HG03442 (cell line): ENCODE results near the gene SHROOM3.
A peak's percentile ranks its signal among the peaks of the same experiment; 100 is the strongest.

Source experiments
- ATAC-seq: cut with Tn5 transposase; IDR thresholded peaks from one replicate; pipeline ENCODE4 v1.9.1; 2021; ENCODE audit warnings: mild to moderate bottlenecking, moderate library complexity; ENCODE audit not compliant: unreplicated experiment

Gene SHROOM3

DNA sequence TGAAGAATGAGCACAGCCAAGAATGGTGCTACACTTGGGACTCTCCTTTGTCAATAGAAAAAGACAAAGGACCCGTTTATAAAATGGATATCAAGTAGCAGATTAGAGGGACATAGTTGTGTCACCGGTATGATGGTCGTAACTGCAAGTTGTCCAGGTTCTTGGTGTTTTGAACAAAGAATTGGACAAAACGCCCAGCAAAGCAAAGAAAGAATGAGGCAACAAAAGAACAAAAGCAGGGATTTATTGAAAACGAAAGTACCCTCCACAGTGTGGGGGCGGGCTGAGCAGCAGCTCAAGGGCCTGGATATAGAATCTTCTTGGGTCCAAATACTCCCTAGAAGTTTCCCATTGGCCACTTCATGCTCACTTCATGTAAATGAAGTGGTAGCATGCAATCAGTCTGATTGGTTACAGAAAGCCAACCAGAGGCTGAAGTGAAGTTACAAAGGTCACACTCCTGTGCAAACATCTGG is 54.7 kb downstream of the SHROOM3 start:
- ATAC-seq, result no peak

DNA sequence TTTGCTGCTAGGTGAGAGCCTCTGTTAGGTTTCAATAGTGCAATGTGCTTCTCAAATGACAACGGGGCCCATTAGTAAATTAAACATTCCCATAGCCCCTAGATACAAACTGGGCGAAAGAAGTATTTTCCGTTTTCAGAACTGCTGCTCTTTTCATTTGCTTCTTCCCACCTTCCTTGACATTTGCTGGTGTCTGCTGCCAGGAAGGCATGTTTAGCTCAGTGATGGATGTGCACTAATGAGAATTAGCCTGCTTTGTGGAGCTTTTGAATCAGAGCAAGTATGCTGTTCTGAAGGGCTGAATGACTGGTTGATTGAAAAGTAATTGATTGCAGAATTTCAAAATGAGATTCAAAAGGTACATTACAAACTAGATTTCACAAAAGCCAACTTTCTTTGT is 57.0 kb downstream of the SHROOM3 start:
- no peak for ATAC-seq

DNA sequence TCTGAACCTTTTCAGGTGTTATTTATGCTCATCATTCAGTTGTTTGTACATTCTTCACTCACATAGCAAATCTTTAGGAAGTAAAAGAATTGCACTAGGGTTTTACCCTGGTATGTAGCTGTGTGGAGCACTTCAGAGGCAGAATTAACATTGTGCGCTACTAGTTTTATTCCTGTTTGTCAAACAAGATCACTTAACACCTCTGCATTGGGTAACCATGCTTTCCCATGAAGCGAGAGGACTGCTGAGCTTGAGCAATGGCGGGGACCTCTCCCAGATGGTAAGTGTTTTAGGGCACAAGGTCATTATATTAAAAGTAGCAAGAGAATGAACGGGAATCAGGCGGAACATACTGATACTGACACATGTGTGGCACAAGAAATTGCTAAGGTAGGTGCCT is 59.2 kb downstream of the SHROOM3 start:
- ATAC-seq, result no peak

DNA sequence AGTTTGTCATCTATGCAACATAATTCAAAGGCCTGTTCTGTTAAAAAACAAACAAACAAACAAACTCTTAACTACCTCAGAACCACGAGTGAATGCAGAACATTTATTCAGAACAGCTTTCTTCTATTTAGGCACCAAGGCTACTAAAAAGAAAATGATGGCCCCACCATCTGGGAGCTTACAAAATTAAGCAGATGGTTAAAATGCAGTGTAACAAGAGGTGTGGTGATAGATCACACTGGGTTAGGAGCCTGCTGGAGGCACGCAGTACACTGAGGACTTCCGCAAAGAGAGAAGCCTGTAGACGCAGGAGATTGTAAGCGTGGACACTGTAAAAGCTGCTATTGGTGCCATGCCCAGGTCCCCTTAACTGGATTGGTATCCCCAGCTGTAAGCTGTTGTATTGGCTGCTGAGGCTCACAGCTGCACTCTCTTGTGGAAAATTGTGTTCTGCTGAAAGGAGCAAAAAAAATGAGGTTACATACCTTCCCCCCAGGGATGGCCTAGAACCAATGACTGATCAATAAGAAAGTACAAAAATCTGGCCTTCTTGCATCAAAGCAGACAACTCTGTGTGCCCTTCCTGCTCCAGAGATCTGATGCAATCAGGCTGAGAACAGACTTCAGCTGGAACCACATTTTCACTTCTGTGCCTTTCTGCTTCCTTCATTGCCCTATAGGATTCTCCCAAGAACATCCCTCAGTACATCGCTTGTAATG is 60.0 kb downstream of the SHROOM3 start:
- ATAC-seq, result no peak

DNA sequence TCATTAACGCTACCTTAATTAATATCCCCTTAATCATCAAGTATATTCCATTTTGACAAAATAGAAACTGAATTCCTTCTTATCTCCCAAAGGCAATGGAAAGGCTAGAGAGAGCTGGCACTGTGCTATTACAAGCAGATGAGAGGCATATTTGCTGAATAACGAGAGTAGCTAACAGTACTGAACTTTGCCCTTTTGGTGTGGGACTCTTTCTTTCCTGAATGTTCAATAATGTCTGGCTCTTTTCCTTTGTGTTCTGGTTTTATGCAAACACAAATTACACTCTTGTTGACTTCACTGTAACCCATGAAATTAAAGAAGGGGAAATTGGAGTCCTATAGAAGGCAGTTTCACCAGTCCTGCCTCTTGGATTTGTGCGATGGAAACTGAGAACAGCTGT is 63.5 kb downstream of the SHROOM3 start:
- no peak for ATAC-seq

DNA sequence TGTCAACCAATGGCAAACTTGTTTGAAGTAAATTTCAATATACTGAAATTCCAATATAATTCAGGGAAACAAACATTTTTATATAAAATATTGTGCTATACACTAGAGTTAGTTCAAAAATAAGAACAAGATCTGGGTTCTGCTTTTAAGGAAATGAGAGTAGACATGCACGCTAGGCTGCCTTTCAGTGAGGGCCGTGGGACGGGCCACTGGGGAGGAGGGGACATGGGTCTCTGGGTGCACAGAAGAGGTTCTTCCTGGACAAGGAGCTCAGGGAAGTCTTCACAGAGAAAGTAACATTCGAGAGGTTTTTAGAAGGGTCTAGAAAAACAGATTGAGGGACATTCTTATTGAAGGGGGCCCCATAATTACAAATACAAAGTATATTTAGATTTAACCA is 64.4 kb downstream of the SHROOM3 start:
- no peak for ATAC-seq

DNA sequence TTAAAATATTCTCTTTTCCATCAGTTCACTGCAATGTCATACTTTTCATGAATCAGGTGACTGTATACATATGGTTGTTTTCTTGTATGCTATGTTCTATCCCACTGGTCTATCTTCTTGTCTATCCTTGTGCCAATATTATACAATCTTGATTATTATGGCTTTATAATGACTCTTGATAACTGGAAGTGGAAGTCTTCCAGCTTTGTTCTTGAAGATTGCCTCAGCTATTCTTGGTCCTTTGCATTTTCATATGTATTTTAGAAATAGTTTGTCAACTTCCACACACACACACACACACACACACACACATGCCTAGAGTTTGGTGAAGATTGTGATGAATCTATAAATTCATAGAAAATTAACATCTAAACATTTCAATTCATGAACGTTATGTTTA is 67.9 kb downstream of the SHROOM3 start:
- no peak for ATAC-seq

DNA sequence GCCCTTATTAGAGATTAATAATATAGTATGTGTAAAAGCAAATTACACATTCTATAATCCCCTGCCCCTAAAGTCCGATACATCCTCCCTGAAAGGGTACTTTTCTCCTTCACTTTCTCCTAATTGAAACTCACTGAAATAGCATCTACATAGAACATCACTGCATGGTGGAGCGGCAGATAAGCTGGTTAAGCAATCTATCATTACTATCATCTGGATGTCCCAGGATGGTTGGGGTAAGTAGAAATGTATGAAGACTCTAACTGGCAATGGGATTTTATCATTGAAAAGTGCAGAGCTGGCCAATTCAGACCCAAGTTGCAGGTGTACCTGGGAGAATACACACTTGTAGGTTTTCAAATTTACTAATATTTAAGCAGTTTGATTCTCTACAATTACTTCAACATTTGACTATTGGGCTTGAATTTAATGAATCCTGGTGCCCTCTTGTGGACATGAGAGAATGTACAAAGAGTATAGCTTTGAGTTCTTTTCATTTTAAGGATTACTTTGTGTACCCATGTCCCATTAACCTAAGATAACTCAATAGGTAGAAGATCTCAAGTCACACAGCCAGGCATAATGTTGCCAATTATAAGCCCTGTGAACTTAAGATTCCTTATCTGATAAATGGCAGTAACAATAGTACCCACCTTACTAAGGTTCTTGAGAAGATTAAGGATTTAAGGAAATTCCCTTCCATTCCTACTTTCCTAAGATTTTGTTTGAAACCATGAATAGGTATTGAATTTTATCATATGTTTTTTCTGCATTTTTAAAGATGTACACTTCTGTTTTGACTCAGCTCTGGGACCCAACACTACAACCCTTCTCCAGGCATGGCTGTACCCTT is 69.8 kb downstream of the SHROOM3 start:
- no peak for ATAC-seq

DNA sequence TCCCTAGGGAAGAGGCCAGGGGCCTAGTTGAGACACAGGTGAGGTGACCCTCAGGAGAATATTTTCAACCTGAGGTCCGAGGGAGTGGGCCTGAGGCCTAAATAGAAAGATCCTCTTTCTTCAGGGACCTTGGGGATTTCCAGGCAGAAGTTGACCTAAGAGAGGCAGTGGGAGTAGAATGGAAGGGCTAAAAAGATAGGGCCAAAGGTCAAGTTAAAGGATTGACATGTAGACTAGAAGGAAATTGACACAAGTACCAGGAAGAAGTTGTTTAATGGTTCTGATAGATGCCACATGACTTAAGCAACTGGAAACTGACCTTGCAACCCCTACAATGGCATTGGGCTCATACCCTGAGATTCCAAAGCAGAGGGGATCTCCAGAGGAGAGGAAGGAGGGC is 76.9 kb downstream of the SHROOM3 start:
- no peak for ATAC-seq

DNA sequence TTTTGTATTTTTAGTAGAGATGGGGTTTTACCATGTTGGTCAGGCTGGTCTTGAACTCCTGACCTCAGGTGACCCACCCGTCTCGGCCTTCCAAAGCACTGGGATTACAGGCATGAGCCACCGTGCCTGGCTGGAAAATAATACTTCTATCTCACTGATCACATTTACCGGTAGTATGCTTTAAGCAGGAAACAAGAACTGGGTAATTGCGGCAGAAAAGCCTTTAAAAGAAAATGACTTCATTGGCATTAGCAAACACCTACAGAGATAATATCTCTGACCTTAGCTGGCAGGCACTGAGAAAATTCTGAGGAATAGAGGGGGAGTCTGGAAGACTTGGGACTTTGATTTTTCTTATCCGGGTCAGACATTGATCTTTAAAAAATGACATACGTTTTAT is 78.5 kb downstream of the SHROOM3 start:
- ATAC-seq, result no peak

DNA sequence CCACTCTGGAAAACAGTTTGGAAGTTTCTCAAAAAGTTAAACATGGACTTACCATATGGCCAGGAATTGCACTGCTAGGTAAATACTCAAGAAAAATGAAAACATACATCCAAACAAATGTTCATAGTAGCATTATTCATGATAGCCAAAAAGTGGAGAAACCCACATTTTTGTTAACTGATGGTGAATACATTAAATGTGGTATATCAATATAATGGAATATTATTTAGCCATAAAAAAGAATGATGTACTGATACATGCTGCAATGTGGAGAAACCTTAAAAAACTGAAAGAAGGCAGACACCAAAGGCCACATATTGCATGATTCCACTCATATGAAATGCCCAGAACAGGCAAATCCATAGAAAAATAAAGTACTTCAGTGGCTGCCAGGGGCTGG is 79.1 kb downstream of the SHROOM3 start:
- no peak for ATAC-seq

DNA sequence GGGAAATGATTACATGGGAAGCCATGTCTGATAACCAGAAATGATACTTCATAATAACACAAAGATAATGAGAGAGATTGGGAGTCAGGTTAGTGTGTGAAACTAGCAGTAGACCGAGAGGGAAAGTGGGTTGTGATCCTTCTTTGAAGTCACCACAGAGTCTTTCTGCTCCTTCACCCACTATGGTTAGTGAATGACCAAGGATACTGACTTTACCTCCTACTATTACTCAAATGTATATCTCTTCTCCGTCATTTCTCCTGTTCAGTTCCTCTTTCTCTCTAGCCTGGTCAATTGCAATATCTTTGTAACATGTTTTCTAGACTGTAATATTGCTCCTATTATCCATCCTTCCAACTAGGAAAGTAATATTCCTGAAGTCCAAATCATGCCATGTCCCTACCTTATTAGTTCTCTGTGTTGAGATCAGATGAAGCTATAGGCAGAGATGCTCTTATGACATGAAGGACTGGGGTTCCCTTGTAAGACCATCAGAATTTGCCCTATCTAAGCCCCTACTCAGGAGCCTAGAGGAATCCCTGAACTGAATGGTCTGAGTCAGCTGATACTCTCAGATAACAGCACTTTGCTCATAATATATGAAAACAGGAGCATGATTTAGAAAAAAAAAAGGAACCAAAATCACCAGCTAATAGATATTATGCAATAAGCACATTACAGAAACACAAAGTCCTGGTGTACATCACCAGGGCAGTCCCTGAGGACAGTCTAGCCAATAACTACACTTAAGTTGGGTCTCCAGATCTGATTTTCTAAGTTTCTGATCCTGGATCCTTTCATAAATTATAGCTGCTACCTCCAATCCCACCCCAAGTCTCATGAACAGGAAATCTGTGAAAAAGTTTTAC is 81.2 kb downstream of the SHROOM3 start:
- ATAC-seq, result peak; percentile 91

DNA sequence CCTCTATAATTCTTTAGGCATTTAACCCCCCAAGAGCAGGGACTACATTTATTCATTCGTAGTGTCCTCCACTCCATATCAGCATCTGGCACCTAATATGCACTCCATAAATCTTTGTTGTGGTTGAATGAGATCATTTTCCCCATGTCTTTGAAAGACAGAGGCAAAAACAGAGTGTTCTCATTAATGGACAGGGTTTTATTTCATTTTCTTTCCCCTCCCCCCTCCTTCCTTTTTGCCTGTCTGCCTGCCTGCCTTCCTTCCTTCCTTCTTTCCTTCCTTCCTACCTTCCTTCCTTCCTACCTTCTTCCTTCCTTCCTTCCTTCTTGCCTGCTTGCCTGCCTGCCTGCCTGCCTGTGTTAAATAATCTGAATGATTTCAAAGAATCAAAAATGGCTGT is 83.2 kb downstream of the SHROOM3 start:
- no peak for ATAC-seq

DNA sequence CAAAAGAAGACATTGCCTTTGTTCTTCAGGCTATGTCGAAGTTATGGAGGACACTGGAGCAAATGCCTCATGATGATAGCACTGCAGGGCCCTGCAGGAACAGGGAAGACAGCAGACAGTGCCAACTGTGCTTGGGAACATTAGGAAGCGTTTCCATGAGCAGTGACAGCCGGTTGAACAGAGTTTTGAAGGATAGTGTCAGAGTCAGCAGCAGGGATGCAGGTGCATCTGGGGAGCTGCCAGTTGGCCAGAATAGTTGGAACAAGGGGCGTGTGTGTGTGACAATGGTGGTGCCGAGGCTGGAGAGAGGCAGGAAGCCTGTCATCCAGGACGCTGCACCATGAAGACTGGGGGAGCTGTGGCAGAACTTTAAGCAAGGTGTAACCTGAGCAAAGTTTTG is 88.6 kb downstream of the SHROOM3 start:
- ATAC-seq, result no peak

DNA sequence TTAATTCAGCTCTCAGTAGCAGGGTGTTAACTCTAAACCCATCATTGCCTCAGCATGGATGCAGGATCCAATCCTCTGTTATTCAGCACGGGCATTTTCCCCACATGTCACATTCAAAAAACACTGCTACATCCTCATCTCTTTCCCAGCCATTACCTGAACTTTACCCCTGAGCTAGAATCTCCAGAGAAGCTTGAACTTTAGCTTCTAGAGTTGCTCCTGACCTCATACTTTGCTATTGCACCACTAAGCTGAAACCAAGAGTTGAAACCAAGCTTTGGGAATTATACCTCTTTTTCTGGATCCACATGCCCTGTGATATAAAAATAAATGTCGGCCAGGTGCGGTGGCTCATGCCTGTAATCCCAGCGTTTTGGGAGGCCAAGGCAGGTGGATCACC is 90.7 kb downstream of the SHROOM3 start:
- ATAC-seq, result no peak

DNA sequence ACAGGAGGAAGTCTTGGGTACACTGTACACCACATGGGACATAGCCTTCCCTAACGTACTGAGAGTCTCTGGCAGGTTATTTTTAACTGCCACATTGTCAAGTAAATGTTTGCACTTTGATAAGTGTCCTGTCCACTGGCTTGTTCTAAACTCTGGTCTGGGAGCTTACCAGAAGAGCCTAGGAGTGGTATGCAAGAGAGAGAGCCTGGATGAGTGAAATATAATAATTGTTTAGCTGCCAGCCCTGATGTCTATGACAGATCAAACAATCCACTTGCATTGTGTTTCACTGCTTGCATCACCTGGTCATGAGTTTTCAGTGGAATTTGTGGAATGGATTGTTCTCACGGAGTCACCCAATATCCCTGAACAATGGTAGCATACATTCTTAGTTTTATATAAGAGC is 91.6 kb downstream of the SHROOM3 start:
- no peak for ATAC-seq

DNA sequence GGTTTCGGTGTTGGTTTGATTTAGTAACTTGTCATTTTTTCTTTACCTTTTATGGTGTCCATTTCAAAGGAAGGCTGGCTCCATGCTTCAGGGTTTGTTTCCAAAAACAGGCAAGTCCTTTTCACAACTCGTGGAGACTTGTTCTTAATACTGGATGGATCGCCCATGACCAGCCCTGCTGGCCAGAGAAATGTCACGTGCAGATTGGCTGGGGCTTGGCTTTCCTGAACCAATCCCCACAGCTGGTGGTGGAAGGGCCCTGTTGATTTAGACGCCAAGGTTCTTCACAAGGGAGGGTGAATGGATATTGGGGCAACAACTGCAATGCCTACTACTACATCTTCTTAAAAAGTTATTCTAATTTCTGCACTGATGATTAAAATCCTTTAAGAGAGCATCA is 92.6 kb downstream of the SHROOM3 start:
- ATAC-seq, result no peak

DNA sequence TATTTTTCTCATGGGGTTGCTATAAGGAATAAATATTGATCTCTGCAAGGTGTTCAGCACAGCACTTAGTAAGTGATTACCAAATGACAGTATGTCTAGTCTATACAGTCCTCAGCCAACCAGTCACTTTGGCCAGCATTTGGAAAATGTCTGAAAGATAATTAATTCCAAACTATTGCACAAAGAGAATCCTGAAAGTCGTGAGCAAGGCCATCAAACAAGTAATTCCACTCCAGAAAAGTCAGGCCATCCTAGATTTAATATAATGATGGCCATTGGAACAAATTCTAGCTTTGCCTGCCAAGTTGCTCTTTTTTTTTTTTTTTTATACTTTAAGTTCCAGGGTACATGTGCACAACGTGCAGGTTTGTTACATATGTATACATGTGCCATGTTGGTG is 96.6 kb downstream of the SHROOM3 start:
- no peak for ATAC-seq

DNA sequence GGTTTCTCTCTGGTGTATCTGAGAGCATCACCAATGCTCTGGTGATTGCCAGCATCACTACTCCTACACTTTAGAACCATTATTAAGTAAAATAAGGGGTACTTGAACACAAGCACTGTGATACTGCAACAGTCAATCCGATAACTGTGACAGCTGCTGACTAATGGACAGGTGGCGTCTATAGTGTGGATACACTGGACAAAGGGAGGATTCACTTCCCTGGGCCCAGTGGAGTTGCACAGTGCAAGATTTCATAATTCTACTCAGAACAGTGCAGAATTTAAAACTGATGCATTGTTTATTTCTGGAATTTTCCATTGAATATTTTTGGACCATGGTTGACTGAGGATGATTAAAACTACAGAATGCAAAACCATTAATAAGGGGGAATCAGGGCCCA is 97.8 kb downstream of the SHROOM3 start:
- no peak for ATAC-seq

DNA sequence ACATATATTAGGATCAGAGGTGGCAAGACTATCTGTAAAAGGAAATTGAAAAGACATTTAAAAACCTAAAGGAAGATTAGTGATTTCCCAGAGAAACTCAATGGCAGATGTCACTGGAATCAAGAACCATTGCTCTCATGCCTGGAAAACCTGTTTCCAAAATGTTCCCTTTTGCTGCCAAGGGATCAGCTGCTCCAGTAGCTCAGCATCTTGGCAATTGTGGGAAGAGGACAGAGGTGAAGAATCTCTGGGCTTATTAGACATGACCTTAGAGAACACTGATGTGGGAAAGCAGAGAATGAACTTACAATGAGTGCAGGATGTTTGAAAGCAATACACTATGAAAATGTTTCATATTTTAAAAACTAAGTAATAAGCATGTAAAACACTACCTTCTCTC is 98.3 kb downstream of the SHROOM3 start:
- no peak for ATAC-seq

DNA sequence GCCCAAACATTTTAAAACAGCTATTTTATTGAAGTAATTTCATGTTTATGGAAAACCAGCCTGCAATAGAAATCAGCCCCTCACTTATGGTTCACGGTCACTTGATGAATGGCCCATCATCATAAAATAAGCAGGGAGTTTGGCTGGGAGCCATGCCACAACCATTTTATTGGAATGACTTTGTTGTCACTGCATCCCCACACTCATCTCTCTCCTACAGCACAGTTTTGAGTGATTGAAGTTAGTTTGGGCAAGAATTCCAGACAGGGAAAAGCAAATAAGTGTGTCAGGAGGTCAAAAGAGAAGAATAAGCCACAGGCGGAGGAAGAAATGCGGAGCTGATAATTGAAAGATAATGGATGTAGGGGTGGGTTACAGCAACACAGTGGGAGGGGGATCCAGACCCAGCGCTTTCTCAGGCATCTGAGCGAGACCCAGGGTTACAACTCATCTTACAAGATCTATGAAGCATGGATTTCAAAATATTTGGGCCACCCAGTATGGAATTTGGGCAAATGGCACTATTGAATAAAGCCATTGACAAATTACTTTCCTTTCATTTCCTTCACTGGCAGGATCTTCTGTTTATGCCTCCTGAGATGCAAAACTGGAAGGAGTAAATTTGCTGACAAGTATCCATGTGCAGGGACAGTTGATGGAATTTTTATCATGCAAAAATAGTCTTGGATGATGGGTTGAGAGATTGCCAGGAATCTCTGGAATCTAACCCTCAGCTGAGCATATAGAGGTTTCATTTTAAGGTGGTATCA is 100.8 kb downstream of the SHROOM3 start:
- no peak for ATAC-seq
